MM.1S (cell line): ENCODE data around the gene PCNX3.

Source experiments
- CTCF ChIP-seq: fragments of 300-600 bp; sonication (generic); IDR thresholded peaks from 2 replicates; pipeline ENCODE4 v1.5.1; 2016; ENCODE audit warnings: antibody characterized with exemption, low read length, mixed read lengths
- EZH2 ChIP-seq: fragments of 300-600 bp; sonication (generic); optimal IDR thresholded peaks from 2 replicates; pipeline ENCODE3; 2017; ENCODE audit warnings: low read depth, mild to moderate bottlenecking, antibody characterized with exemption, low read length, mixed read lengths
- EZH2phosphoT487 ChIP-seq: fragments of 300-600 bp; sonication (generic); IDR thresholded peaks from 2 replicates; pipeline ENCODE4 v1.6.1; 2018; ENCODE audit warnings: antibody characterized with exemption, low read length

- TF ChIP-seq CTCF (no peak), EZH2phosphoT487 (no peak), EZH2 (no peak)
Observed at GRCh38 chr11:65616575-65617001, 1.0 kb downstream of the PCNX3 start.
